AG10803 (cell line): ENCODE data around the gene CST6.

Experiments used
- DNase-seq: peaks from one replicate; pipeline ENCODE4 v3.0.0; 2010; ENCODE audit warnings: low read depth
- H3K4me3 ChIP-seq: 2 replicates; pipeline ENCODE4 v1.5.1; 2011; ENCODE audit warnings: mild to moderate bottlenecking, low read length, control low read depth
- CTCF ChIP-seq: conservative IDR thresholded peaks from 2 replicates; pipeline ENCODE4 v1.5.1; 2011; ENCODE audit warnings: mild to moderate bottlenecking, low read length, control low read depth, inconsistent platforms

Gene CST6

GRCh38 chr11:65988791-65989592 lies 22.8 kb upstream of the CST6 start:
- no peak overlapping the region for H3K4me3 ChIP-seq
- peak; percentile 94 for DNase-seq
- TF ChIP-seq CTCF, result peak; percentile 90

DNA sequence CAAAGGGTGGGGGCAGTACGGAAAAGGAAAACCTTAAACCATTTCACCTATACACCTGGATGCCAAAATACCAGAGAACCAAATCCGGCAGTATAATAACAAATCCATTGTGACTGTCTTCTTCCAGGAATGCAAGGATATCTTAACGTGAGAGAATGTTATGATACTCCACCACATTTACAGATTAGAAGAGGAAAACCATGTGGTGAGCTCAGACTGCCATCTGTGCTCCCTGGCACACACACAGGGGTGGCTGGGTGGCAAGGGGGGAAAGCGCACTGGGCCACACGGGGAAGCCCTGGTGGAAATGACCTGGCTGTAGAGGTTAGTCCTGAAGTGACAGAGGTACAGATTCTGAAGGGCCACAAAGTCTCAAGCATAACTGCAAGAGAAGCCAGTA lies 19.8 kb upstream of the CST6 start:
- DNase-seq, result no peak
- no peak for TF ChIP-seq CTCF
- no peak overlapping the region for H3K4me3 ChIP-seq

DNA sequence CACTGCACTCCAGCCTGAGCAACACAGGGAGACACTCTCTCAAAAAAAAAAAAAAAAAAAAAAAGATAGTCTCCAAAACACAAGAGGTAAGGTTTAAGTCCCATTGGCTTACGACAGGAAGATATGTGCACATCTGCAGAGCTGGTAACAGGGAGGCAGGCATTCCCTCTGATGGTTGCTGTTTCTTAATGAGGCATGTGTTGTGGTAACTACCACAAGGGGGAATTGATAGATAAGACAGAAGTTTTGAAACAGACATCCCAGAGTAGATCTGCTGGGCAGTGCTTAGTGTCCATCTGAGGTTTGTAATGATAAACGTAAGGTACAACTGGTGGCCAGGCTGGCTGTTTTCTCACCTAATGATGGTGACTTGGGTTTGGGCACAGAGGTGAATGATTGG lies 14.5 kb upstream of the CST6 start:
- H3K4me3 ChIP-seq, result no peak overlapping the region
- TF ChIP-seq CTCF, result no peak
- DNase-seq, result no peak

GRCh38 chr11:66001942-66002647 lies 9.7 kb upstream of the CST6 start, which contains the start of the genes BANF1 and EIF1AD:
Gene BANF1, plus strand, starts transcription at chr11:66002503. Its CDS starts 748 bp downstream, at chr11:66003251.
Gene EIF1AD, minus strand, starts transcription at chr11:66002157. Its CDS starts 1,768 bp downstream, at chr11:66000389.
- DNase-seq, result peak; percentile 98
- no peak for TF ChIP-seq CTCF
- peak within 1 kb of the TSS; percentile 97 for H3K4me3 ChIP-seq

DNA sequence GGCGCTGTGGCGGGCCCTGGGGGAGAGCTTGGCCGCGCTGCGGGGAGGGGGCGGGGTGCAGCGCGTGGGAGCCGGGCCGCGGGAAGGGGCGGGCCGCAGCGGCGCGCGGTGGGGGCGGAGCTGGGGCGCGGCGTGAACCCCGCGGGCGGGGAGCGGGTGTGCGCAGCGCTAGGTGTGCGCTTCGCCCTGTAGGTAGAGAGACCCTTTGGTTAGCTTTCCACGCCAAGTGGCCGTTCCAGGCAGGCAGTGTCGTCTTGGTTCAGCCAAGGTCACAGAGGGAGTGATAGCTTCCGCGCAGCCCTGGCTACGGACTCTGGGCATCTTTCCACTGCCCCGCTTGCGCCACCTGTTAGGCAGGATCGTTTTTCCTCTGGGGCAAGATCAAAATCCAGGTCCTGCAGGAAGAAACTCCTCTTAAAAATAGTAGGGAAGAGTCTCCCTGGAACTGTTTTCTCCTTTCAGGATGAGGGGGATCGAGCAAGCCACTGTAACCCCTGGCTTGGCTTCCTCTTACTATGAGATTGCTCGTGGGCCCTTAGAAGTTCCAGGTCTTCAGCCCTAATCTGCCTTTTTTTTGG lies 9.1 kb upstream of the CST6 start:
- peak; percentile 44 for DNase-seq

GRCh38 chr11:66003291-66003690 lies 8.5 kb upstream of the CST6 start:
- peak overlapping the region; percentile 97 for H3K4me3 ChIP-seq
- TF ChIP-seq CTCF, result no peak
- DNase-seq, result no peak

More for the DNA sequence above, 9.1 kb upstream of the CST6 start:
- peak overlapping the region; percentile 97 for H3K4me3 ChIP-seq
- peak; percentile 32 for TF ChIP-seq CTCF
